HK-2 (cell line): ENCODE results near the gene HCAR1.
"Not testable (repeated sequence)": the region's sequence is repeated elsewhere in the genome, so short reads cannot be mapped to it uniquely, and the experiment has no call there.

Source experiments
- DNase-seq: peaks from one replicate; pipeline ENCODE4 v3.0.0-alpha.2; 2018; ENCODE audit not compliant: unreplicated experiment

HCAR1 gene

GRCh38 chr12:122721057-122721545 lies 9.5 kb downstream of the HCAR1 start:
- no peak for DNase-seq

- not testable (repeated sequence) for DNase-seq
Measured at GRCh38 chr12:122716658-122717057, 14.0 kb downstream of the HCAR1 start, which contains the start of gene HCAR3. HCAR3 (minus strand) TSS chr12:122716811; CDS start chr12:122716737, 74 bp downstream.

GRCh38 chr12:122715211-122715610 lies 15.4 kb downstream of the HCAR1 start:
- DNase-seq: not testable (repeated sequence)

- DNase-seq: not testable (repeated sequence)
Measured at GRCh38 chr12:122713491-122714188, 17.0 kb downstream of the HCAR1 start.

GRCh38 chr12:122711266-122711665 lies 19.4 kb downstream of the HCAR1 start:
- DNase-seq: not testable (repeated sequence)

GRCh38 chr12:122710341-122710740 lies 20.3 kb downstream of the HCAR1 start:
- not testable (repeated sequence) for DNase-seq

GRCh38 chr12:122709287-122709686 lies 21.4 kb downstream of the HCAR1 start:
- DNase-seq: not testable (repeated sequence)

GRCh38 chr12:122703841-122704240 lies 26.8 kb downstream of the HCAR1 start:
- not testable (repeated sequence) for DNase-seq

GRCh38 chr12:122702890-122703611 lies 27.6 kb downstream of the HCAR1 start, which contains the start of gene HCAR2:
HCAR2 (minus strand) TSS chr12:122703357; CDS start chr12:122703283, 74 bp downstream.
- not testable (repeated sequence) for DNase-seq

GRCh38 chr12:122701481-122701880 lies 29.2 kb downstream of the HCAR1 start:
- not testable (repeated sequence) for DNase-seq

- DNase-seq: not testable (repeated sequence)
Measured at GRCh38 chr12:122700038-122700710, 30.5 kb downstream of the HCAR1 start.

GRCh38 chr12:122696922-122697321 lies 33.7 kb downstream of the HCAR1 start:
- not testable (repeated sequence) for DNase-seq

GRCh38 chr12:122691566-122691965 lies 39.1 kb downstream of the HCAR1 start:
- DNase-seq: no peak

- DNase-seq: no peak
Measured at GRCh38 chr12:122688291-122688690, 42.4 kb downstream of the HCAR1 start.

GRCh38 chr12:122687086-122687485 lies 43.6 kb downstream of the HCAR1 start:
- DNase-seq: no peak

- no peak for DNase-seq
Measured at GRCh38 chr12:122686538-122686937, 44.1 kb downstream of the HCAR1 start.

GRCh38 chr12:122684297-122684813 lies 46.3 kb downstream of the HCAR1 start:
- no peak for DNase-seq

GRCh38 chr12:122681814-122682213 lies 48.8 kb downstream of the HCAR1 start:
- DNase-seq: no peak

- not testable (repeated sequence) for DNase-seq
Measured at GRCh38 chr12:122680989-122681388, 49.7 kb downstream of the HCAR1 start.

GRCh38 chr12:122676781-122677180 lies 53.9 kb downstream of the HCAR1 start:
- DNase-seq: not testable (repeated sequence)
